Kidney (tissue), 14 donors: Measurements from ENCODE around the gene CACTIN. TPM values are rescaled to one million over a fixed set of nuclear protein-coding genes. Genes with fewer than 3 reads are reported as not detected.

Source experiments
- DNase-seq, 5 donors: peaks; one replicate each; pipeline ENCODE4 v3.0.0-alpha.2; 2013 to 2020
- FAIRE-seq: peaks from 2 replicates; lab custom pipeline; 2012; peaks lifted over from hg19 to GRCh38; lab: Jason Lieb, UNC
- H3K27ac ChIP-seq, 2 donors: one replicate each; pipeline ENCODE4 v1.7.0; 2013; ENCODE audit warnings: low read depth in 2 of 2, low read length in 2 of 2, inconsistent platforms in 1 of 2
- H3K27me3 ChIP-seq: one replicate; pipeline ENCODE4 v1.7.1; 2013; ENCODE audit warnings: low read length, inconsistent platforms; ENCODE audit not compliant: control insufficient read depth, insufficient read depth
- H3K36me3 ChIP-seq, 3 donors: one replicate each; pipeline versions ENCODE4 v1.7.0 to v1.7.1; 2013; ENCODE audit warnings: low read length in 3 of 3, control low read depth in 1 of 3, inconsistent platforms in 1 of 3; ENCODE audit not compliant: insufficient read depth in 3 of 3, control insufficient read depth in 2 of 3
- H3K4me1 ChIP-seq, 3 donors: one replicate each; pipeline versions ENCODE4 v1.7.0 to v1.7.1; 2013; ENCODE audit warnings: low read length in 3 of 3, inconsistent platforms in 1 of 3, low read depth in 1 of 3; ENCODE audit not compliant: control insufficient read depth in 2 of 3, insufficient read depth in 2 of 3
- H3K4me3 ChIP-seq, 3 donors: one replicate each; pipeline versions ENCODE4 v1.7.0 to v1.8.1; 2013; ENCODE audit warnings: low read length in 3 of 3, control low read depth in 1 of 3, inconsistent platforms in 1 of 3
- H3K9ac ChIP-seq, 3 donors: one replicate each; pipeline versions ENCODE4 v1.7.0 to v1.7.1; 2013; ENCODE audit warnings: low read length in 3 of 3, control low read depth in 1 of 3, inconsistent platforms in 1 of 3
- H3K9me3 ChIP-seq, 3 donors: one replicate each; pipeline versions ENCODE4 v1.7.0 to v1.7.1; 2013; ENCODE audit warnings: low read length in 3 of 3, control low read depth in 1 of 3, inconsistent platforms in 1 of 3; ENCODE audit not compliant: control insufficient read depth in 2 of 3, insufficient read depth in 1 of 3
- intact Hi-C: fragments of 100-400 bp; cut with DNase I; formaldehyde crosslinking; loops from one replicate; pipeline ENCODE4 v1.11.1; 2022
- polyA plus RNA-seq: library from polyadenylated mRNA; stranded (reverse); fragments of 350-450 nt; fragmentation: Illumina TruSeq; extraction: RNeasy Lipid Tissue Mini Kit (QIAGEN cat#74804); gene quantifications from one replicate; pipeline ENCODE4 v1.2.3, GENCODE V29; 2014; ENCODE audit warnings: low read depth, low replicate concordance; ENCODE audit not compliant: insufficient read depth
- total RNA-seq: library from RNA; stranded (reverse); fragmentation: NEBNext Ultra II Directional; extraction: Animal tissue kit (Norgen Biotek cat#: 25700); gene quantifications from one replicate; pipeline ENCODE4 v1.2.1, GENCODE V29; 2021
- TF ChIP-seq, protein P1 (sequence below): IDR thresholded peaks from 3 replicates; pipeline ENCODE4 v1.5.1; 2012; ENCODE audit warnings: mild to moderate bottlenecking, moderate library complexity, borderline replicate concordance; ENCODE audit not compliant: insufficient read depth; ENCODE audit errors: extremely low read depth
- donor health status: control.
- donor health status: control.
- donor health status: control.
- donor health status: control.
- donor health status: control.
- donor health status: DM: yes; HTN: yes; CAD: no.
- donor health status: Normal renal cell carcinoma (clear cell type).

Gene CACTIN
- total and polyA plus RNA-seq, 2 donors from 2014 or later, result 11.6 to 23.9 TPM

DNA sequence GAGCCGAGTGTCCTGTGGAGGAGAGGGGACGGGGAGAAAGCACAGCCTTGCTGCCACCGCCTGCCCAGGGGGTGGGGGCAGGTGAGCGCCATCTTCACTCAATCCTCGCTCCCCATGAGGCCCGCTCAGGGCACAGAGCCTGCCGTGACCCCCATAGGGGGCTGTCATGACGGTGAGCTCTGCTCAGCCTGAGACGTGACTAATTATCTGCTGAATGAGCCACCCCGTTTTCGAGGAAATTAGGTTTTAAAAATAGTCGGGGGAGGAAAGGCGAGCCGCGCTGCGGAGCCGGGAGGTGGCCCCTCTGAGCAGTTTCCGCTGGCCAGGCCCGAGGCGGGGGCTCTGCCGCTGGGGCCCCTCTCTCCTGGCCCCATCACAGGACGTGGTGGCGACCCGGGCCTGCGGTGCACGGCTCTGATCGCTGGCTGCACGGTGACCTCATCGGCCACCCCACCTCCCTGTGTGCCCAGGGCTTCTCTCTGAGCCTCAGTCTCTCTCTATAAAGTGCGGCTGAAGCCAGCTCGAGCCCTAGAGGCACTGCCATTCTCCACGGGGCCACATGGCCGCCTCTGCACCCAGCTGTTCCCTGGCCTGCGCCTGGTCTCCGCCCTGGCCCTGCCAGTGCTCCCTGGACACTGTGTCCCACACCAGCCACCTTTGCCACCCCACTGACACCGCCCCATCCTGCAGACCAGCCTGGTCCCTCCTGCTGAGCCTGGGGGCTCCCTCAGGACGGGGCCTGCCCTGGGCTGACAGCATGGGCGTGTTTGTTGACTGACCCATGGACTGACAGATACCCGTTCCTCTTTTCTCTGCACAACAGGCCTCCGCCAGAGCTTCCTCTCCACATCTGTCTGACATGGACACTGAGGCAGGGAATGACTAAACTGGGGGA is 45.3 kb upstream of the CACTIN start:
- Histone ChIP-seq H3K9ac (peak overlapping the region in 1 of 3 donors; percentile 51), H3K36me3 (no peaks in the 10 kb centered on the region), H3K4me1 (peaks cover 0 to 18% (median 0%) of the 10 kb centered on the region in 3 donors), H3K27me3 (no peaks in the 10 kb centered on the region), H3K27ac (peak overlapping the region; percentile 89 to 95), H3K9me3 (no peaks in the 10 kb centered on the region), H3K4me3 (peak overlapping the region in 1 of 3 donors; percentile 21)
- FAIRE-seq (no peak), DNase-seq (peak in 3 of 5 donors; percentile 44 to 58 (median 53))
- intact Hi-C loops, result no loop called here
- TF ChIP-seq, protein P1, sequence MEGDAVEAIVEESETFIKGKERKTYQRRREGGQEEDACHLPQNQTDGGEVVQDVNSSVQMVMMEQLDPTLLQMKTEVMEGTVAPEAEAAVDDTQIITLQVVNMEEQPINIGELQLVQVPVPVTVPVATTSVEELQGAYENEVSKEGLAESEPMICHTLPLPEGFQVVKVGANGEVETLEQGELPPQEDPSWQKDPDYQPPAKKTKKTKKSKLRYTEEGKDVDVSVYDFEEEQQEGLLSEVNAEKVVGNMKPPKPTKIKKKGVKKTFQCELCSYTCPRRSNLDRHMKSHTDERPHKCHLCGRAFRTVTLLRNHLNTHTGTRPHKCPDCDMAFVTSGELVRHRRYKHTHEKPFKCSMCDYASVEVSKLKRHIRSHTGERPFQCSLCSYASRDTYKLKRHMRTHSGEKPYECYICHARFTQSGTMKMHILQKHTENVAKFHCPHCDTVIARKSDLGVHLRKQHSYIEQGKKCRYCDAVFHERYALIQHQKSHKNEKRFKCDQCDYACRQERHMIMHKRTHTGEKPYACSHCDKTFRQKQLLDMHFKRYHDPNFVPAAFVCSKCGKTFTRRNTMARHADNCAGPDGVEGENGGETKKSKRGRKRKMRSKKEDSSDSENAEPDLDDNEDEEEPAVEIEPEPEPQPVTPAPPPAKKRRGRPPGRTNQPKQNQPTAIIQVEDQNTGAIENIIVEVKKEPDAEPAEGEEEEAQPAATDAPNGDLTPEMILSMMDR, result no peak

DNA sequence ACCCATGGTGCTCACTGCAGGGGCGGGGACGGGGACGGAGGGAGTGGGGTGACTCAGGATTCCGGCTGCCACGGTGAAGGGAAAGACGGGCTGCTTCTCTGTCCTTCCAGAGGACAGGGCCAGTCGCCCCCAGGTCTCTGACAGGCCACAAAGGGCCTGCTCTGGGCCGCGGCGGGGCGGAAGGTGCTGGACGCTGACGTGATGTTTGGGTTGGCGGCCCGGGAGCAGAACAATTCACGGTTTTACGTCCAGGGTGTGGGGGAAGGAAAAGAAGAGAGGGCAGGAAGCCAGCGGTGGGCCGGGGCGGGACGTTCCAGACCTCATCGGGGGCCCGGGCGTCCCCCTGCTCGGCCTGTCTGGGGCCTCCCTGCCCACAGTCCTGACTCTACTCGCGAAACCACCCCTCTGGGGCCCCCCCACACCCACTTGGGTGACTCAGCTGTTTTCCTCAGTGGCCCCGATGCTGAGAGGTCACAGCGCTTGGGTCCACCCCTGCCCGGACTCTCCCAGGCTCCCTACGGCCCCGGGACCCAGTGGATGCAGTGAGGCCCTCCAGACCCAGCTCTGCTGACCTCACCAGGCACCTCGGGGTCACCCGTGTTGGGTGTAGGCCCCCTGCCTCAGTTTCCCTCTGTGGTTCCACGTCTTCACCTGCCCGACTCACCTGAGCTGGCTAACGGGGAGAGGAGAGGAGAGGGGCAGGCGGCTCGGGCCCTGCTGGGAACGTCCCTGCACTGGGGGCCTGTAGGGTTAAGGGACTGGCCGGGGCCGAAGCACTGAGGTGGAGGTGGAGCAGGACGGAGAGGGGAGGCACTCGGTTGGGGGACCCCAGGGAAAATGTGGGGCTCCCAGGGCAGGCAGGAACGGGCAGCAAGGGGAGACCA is 44.4 kb upstream of the CACTIN start:
- no peaks in the 10 kb centered on the region for H3K36me3 ChIP-seq
- DNase-seq (peak; percentile 22 to 90 (median 63)), FAIRE-seq (no peak)
- H3K9ac ChIP-seq, result peak overlapping the region in 2 of 3 donors; percentile 48 to 51
- H3K27me3 ChIP-seq, result no peaks in the 10 kb centered on the region
- H3K9me3 ChIP-seq, result no peaks in the 10 kb centered on the region
- TF ChIP-seq, protein P1, result no peak
- intact Hi-C loops, result no loop called here
- H3K27ac ChIP-seq, result peak overlapping the region; percentile 89 to 95
- H3K4me3 ChIP-seq, result peak overlapping the region in 1 of 3 donors; percentile 21
- peaks cover 0 to 18% (median 0%) of the 10 kb centered on the region in 3 donors for H3K4me1 ChIP-seq

DNA sequence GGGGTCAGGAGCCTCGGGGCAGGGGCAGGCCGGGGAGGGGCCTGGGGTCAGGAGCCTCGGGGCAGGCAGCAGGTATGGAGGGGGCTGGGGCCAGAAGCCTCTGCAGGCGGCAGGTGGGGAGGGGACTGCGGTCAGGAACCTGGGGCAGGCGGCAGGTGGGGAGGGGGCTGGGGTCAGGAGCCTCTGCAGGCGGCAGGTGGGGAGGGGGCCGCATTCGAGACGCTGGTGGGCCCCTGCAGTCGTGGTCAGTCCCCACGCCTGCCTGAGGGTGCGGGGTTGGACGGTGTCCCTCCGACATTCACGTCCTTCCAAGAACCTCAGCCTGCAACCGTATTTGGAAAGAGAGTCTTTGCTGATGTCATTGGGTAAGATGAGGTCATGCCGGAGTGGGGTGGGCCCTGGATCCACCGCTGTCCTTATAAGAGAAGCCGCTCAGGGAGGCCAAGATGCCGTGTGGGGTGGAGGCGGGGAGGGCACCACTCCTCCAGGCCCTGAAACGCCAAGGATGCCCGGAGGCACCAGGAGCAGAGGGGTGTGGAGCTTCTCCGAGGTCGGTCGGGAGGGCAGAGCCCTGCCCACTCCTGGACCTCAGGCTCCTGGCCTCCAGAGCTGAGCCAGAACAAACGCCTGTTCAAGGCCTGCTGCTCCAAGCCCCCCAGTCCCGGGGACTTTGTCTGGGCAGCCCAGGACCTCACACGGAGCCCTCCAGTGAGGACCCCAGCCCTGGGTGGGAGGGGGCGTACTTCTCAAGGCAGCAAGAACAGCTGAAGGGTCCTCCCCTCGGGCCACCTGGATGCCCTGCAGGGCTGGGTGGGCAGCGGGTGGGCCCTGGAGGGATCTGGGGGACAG is 43.6 kb upstream of the CACTIN start:
- H3K4me1 ChIP-seq, result peaks cover 0 to 18% (median 0%) of the 10 kb centered on the region in 3 donors
- no peaks in the 10 kb centered on the region for H3K9me3 ChIP-seq
- no peaks in the 10 kb centered on the region for H3K36me3 ChIP-seq
- H3K27ac ChIP-seq, result peak overlapping the region; percentile 89 to 95
- H3K9ac ChIP-seq, result peak overlapping the region in 1 of 3 donors; percentile 29
- DNase-seq, result peak; percentile 44 to 90 (median 66)
- no peaks in the 10 kb centered on the region for H3K27me3 ChIP-seq
- intact Hi-C loops, result loop anchor here (5.0 kb wide), 1 partner anchor 47 kb away; no protein-coding TSS in a partner anchor
- H3K4me3 ChIP-seq, result no peak overlapping the region
- no peak for FAIRE-seq
- TF ChIP-seq, protein P1, result no peak
